Activated CD4-positive, alpha-beta T cell treated with anti-CD3 and anti-CD28 coated beads, Interleukin-2, amount 10 ng/mL, durations not matched to agents 7 days and 5 days (primary cell): ENCODE measurements around the gene MRPL9. TPM values are rescaled to one million over a fixed set of nuclear protein-coding genes. Genes with fewer than 3 reads are reported as not detected.

Experiments used
- CTCF ChIA-PET: fragments of 350-600 bp; sonication (Branson Sonifier 250); formaldehyde crosslinking; loops from one replicate; lab custom pipeline; 2021; ENCODE audit warnings: antibody characterized with exemption; lab: Charles Lee
- POLR2A ChIA-PET: fragments of 350-600 bp; sonication (Branson Sonifier 250); formaldehyde crosslinking; loops from one replicate; lab custom pipeline; 2021; ENCODE audit warnings: antibody characterized with exemption; lab: Charles Lee
- DNase-seq: peaks from one replicate; pipeline ENCODE4 v3.0.0-alpha.2; 2020
- H3K27ac Mint-ChIP-seq: one replicate; pipeline ENCODE4 v1.8.0; 2021; ENCODE audit warnings: mild to moderate bottlenecking, moderate library complexity, mixed read lengths
- H3K27me3 Mint-ChIP-seq: one replicate; pipeline ENCODE4 v1.8.0; 2021; ENCODE audit warnings: mixed read lengths
- H3K36me3 Mint-ChIP-seq: one replicate; pipeline ENCODE4 v1.8.0; 2021; ENCODE audit warnings: low read depth, mixed read lengths
- H3K4me1 Mint-ChIP-seq: one replicate; pipeline ENCODE4 v1.8.0; 2021; ENCODE audit warnings: mixed read lengths
- H3K4me3 Mint-ChIP-seq: one replicate; pipeline ENCODE4 v1.8.0; 2021; ENCODE audit warnings: mild to moderate bottlenecking, moderate library complexity, mixed read lengths
- H3K9me3 Mint-ChIP-seq: one replicate; pipeline ENCODE4 v1.8.0; 2021; ENCODE audit warnings: mixed read lengths
- total RNA-seq, 2 experiments: library from RNA; stranded (reverse); gene quantifications; one replicate each; pipeline ENCODE4 v1.2.3, GENCODE V29; 2021

MRPL9 gene
- total RNA-seq = 100 to 1,000 TPM; 110 to 117 TPM

DNA sequence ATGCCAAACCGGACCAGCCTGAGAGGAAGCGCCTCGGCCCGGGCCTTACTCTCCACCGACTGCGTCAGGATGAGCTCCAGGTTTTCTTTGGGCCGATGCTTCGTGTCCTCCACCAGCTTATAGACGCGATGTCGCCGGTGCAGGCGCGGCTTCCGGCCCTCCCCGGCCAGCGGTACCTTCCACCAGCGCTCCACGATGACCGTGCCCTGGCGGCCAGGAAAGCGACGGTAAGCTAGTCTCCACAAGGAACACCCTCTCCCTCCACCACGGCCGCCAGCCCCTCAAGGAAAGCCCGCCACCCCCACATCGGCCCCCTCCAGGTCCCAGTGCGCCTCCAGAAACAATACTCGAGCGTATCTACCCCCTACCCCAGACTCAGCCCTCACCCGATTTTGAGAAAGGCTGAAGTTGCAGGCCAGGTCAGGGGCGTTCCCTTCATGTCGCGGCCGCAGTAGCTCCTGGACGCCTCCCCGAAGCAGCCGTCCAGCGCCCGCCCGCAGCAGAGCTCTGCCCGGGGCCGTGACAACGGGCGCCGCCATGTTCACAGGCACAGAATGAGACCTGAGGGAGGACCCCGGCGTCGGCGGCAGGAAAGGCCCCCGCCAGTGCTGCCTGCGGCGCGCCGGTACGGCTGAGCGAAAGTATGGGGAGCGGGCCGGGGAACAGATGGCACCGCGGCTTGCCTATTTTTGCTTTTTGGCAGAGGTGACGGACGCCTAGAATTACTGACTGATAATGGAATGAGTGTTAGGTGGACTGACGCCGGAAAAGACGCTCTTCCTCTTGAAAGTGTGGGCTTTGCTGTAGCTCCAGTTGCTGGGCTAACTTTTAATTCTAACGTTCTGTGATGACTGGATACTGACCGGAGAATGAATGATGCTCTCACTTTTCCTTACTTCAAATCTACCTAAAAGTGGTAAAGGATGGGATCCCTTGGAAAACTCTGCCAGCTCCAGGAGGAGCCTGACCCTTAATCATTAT is at the start of gene MRPL9:
MRPL9 (minus strand) TSS at position 556 of the 981 bp plus-strand sequence; CDS start at position 539, 17 bp downstream.
- H3K4me1 Mint-ChIP-seq = peaks cover 41% of the 10 kb centered on the region
- H3K27ac Mint-ChIP-seq = peak within 1 kb of the TSS; percentile 97
- H3K4me3 Mint-ChIP-seq = peak within 1 kb of the TSS; percentile 87
- DNase-seq = peak; percentile 88
- ChIA-PET CTCF (interaction anchor here (0.6 to 1.8 kb wide), 10 partner anchors 9 to 221 kb away, joined by 3 to 8 read pairs (median 3); no protein-coding TSS in a partner anchor), POLR2A (interaction anchor here (0.6 kb wide), 2 partner anchors 94 to 283 kb away, joined by 3 read pairs; no protein-coding TSS in a partner anchor)
- no peaks in the 10 kb centered on the region for H3K27me3 Mint-ChIP-seq
- H3K36me3 Mint-ChIP-seq = peaks cover 21% of the 10 kb centered on the region
- no peaks in the 10 kb centered on the region for H3K9me3 Mint-ChIP-seq

DNA sequence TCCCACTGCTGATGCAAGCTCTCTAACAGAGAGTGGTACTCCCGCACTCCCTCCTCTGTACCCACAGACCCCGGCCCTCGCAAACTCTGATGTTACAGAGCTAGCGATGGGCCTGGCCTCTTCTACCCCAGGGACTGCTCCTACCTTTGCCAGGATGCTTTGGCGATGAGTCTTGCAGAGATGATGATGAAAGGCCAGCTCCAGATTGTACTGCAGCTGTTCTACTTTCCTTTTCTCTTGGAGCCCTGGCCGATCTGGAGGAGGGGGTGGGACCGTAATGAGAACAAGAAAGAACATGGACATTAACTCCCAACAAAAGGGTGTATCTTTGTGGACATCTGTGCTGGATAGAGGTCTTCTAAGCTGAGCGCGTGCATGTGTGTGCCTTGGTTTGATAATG is 47.9 kb upstream of the MRPL9 start:
- CTCF ChIA-PET = interaction anchor here (0.8 to 2.2 kb wide), 4 partner anchors 8 to 19 kb away, joined by 3 to 10 read pairs (median 4); no protein-coding TSS in a partner anchor
- POLR2A ChIA-PET = no interaction called here
- Mint-ChIP-seq H3K36me3 (no peaks in the 10 kb centered on the region), H3K9me3 (no peaks in the 10 kb centered on the region), H3K27me3 (no peaks in the 10 kb centered on the region), H3K4me3 (no peak overlapping the region), H3K27ac (no peak overlapping the region), H3K4me1 (peaks cover 23% of the 10 kb centered on the region)
- DNase-seq = no peak

- POLR2A ChIA-PET = no interaction called here
- CTCF ChIA-PET = interaction anchor here (0.7 to 3.7 kb wide), 3 partner anchors 10 to 141 kb away, joined by 3 to 17 read pairs (median 5); no protein-coding TSS in a partner anchor
Measured at GRCh38 chr1:151809985-151810556, 46.8 kb upstream of the MRPL9 start.

GRCh38 chr1:151809290-151809984 is 46.1 kb upstream of the MRPL9 start:
- Mint-ChIP-seq H3K4me1 (peaks cover 7% of the 10 kb centered on the region), H3K9me3 (no peaks in the 10 kb centered on the region), H3K27ac (peak overlapping the region; percentile 19), H3K4me3 (no peak overlapping the region), H3K27me3 (no peaks in the 10 kb centered on the region), H3K36me3 (no peaks in the 10 kb centered on the region)
- DNase-seq = no peak
- ChIA-PET CTCF (interaction anchor here (1.0 to 3.7 kb wide), 3 partner anchors 9 to 27 kb away, joined by 3 to 17 read pairs (median 5); no protein-coding TSS in a partner anchor), POLR2A (no interaction called here)

More at GRCh38 chr1:151809985-151810556, 46.8 kb upstream of the MRPL9 start:
- DNase-seq = no peak
- Mint-ChIP-seq H3K27me3 (no peaks in the 10 kb centered on the region), H3K36me3 (no peaks in the 10 kb centered on the region), H3K4me1 (peaks cover 12% of the 10 kb centered on the region), H3K4me3 (no peak overlapping the region), H3K9me3 (no peaks in the 10 kb centered on the region), H3K27ac (no peak overlapping the region)

DNA sequence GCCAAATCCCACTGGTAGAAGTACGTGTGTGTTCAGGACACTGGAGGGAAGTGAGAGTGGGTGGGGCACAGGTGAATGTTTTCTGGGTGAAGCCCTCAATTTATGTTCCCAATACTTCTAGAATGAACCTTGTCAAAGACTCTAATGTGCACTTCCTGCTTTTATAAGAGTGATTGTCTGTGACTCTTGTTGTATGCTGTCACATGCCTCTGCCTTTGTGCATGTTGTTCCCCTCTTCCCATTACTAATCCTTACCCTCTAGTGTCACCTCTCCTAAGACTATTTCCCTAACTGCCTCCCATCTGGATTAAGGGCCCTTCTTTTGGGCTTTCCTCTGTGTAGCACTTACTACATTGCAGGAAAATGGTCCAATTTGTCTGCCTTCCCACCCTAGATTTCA is 44.5 kb upstream of the MRPL9 start:
- no peak for DNase-seq
- no peaks in the 10 kb centered on the region for H3K27me3 Mint-ChIP-seq
- ChIA-PET CTCF (interaction anchor here (1.2 to 3.7 kb wide), 2 partner anchors 13 to 46 kb away, joined by 3 to 17 read pairs; no protein-coding TSS in a partner anchor), POLR2A (no interaction called here)
- H3K4me1 Mint-ChIP-seq = peaks cover 4% of the 10 kb centered on the region
- H3K4me3 Mint-ChIP-seq = no peak overlapping the region
- H3K27ac Mint-ChIP-seq = no peak overlapping the region
- H3K36me3 Mint-ChIP-seq = no peaks in the 10 kb centered on the region
- H3K9me3 Mint-ChIP-seq = no peaks in the 10 kb centered on the region

DNA sequence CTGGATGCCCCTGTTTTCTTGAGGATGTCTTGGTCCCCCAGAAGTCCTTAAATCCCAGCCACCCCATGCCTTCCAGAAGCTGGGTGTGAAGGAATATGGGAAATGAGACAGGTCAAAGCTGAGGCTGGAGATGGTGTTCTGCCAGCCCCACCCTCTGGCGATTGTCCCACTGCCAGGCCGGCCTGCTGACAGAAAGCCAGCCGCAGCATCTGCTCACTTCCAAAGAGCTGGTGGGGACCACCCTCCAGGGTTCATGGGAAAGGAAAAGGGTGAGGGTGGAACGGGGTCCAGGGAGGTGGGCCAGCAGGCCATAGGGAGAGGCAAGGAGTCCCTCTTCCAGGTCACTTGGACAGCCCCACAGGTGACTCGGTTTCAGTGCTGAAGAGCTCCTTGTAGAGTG is 43.8 kb upstream of the MRPL9 start:
- DNase-seq = no peak
- Mint-ChIP-seq H3K36me3 (no peaks in the 10 kb centered on the region), H3K9me3 (no peaks in the 10 kb centered on the region), H3K4me1 (no peaks in the 10 kb centered on the region), H3K27me3 (no peaks in the 10 kb centered on the region), H3K27ac (no peak overlapping the region), H3K4me3 (no peak overlapping the region)
- ChIA-PET POLR2A (no interaction called here), CTCF (interaction anchor here (0.9 to 3.7 kb wide), 2 partner anchors 9 to 14 kb away, joined by 3 to 17 read pairs; no protein-coding TSS in a partner anchor)

DNA sequence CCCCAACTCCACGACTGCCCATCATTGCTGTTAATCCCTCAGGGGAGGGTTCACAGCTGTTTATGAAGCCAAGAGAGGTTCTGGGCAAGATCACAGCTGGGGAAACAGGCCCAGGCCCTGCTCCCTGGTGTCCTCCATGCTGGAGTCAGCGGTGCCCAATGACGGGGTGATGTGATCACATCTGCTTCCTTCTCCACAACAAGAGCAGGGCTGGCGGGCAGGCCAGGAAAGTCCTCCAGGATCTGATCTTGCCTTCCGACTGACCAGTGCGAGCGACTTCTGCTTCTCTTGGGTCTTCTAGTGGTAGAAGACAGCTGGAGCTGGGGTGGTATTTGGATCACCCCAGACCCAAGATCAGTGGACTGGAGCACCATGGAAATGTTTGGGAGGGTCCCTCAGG is 42.9 kb upstream of the MRPL9 start:
- ChIA-PET POLR2A (no interaction called here), CTCF (no interaction called here)
- H3K9me3 Mint-ChIP-seq = no peaks in the 10 kb centered on the region
- no peaks in the 10 kb centered on the region for H3K4me1 Mint-ChIP-seq
- H3K4me3 Mint-ChIP-seq = no peak overlapping the region
- H3K27ac Mint-ChIP-seq = no peak overlapping the region
- H3K27me3 Mint-ChIP-seq = no peaks in the 10 kb centered on the region
- H3K36me3 Mint-ChIP-seq = no peaks in the 10 kb centered on the region
- DNase-seq = no peak

GRCh38 chr1:151805066-151805820 is 41.9 kb upstream of the MRPL9 start, which contains the start of gene LINGO4:
Gene LINGO4 (minus strand): TSS chr1:151805419. CDS start chr1:151802704, 2,715 bp downstream.
- Mint-ChIP-seq H3K27ac (peak within 1 kb of the TSS; percentile 43), H3K4me3 (no peak within 1 kb of the TSS), H3K36me3 (no peaks in the 10 kb centered on the region), H3K4me1 (peaks cover 5% of the 10 kb centered on the region), H3K9me3 (no peaks in the 10 kb centered on the region), H3K27me3 (no peaks in the 10 kb centered on the region)
- no peak for DNase-seq
- CTCF ChIA-PET = interaction anchor here (0.5 kb wide), 1 partner anchor 115 kb away, joined by 4 read pairs; no protein-coding TSS in a partner anchor
- POLR2A ChIA-PET = no interaction called here

GRCh38 chr1:151803915-151804314 is 40.6 kb upstream of the MRPL9 start:
- ChIA-PET POLR2A (no interaction called here), CTCF (interaction anchor here (0.8 to 1.2 kb wide), 4 partner anchors 7 to 33 kb away, joined by 3 read pairs; no protein-coding TSS in a partner anchor)
- Mint-ChIP-seq H3K27me3 (no peaks in the 10 kb centered on the region), H3K36me3 (no peaks in the 10 kb centered on the region), H3K9me3 (no peaks in the 10 kb centered on the region), H3K4me3 (no peak overlapping the region), H3K27ac (no peak overlapping the region), H3K4me1 (peaks cover 9% of the 10 kb centered on the region)
- no peak for DNase-seq

DNA sequence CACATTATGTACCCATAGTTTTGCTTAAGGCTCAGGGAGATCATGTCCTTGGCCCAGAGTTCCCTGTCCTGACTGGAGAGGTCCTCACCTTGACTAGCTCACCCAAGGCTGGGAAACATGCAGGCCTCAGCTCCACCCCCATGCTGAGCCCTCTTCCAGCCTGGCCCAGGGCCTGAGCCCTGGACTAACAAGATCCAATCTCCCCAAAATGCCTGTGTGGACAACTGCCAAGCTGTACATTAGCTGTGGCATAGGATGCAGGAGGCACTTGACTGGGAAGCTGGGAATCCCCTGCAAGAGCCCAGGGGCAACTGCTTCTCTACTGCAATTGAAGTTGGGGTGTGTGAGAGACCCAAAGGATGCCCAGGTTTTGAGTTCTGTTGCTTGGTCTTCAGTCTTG is 39.9 kb upstream of the MRPL9 start:
- Mint-ChIP-seq H3K4me3 (no peak overlapping the region), H3K27ac (no peak overlapping the region), H3K9me3 (no peaks in the 10 kb centered on the region), H3K4me1 (peaks cover 9% of the 10 kb centered on the region), H3K36me3 (no peaks in the 10 kb centered on the region), H3K27me3 (no peaks in the 10 kb centered on the region)
- no peak for DNase-seq
- CTCF ChIA-PET = interaction anchor here (1.0 to 1.2 kb wide), 5 partner anchors 8 to 40 kb away, joined by 3 read pairs; partner anchors contain the start of gene MRPL9
- POLR2A ChIA-PET = no interaction called here

DNA sequence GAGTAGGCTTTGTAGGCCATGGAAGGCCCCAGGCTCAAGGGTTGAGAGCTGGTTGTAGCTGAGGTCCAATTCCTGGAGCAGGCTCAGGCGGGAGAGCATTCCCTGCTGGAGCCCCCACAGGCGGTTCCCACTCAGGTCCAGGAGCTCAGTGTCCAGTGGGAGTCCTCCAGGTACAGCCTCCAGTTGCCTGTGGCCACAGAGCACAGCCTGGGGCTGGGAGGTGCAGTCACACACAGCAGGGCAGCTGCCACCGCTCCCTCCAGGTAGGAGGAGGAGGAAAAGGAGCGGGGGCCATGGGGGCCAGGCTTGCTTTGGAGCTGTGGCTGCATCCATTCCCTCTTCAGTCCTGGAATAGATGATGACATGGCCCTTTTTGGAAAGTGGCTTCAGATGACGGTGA is 39.1 kb upstream of the MRPL9 start:
- H3K27me3 Mint-ChIP-seq = no peaks in the 10 kb centered on the region
- CTCF ChIA-PET = interaction anchor here (1.0 to 2.0 kb wide), 5 partner anchors 13 to 39 kb away, joined by 3 to 4 read pairs (median 3); partner anchors contain the start of genes MRPL9 and TDRKH
- POLR2A ChIA-PET = no interaction called here
- no peak overlapping the region for H3K4me3 Mint-ChIP-seq
- H3K27ac Mint-ChIP-seq = no peak overlapping the region
- no peaks in the 10 kb centered on the region for H3K9me3 Mint-ChIP-seq
- no peak for DNase-seq
- no peaks in the 10 kb centered on the region for H3K36me3 Mint-ChIP-seq
- H3K4me1 Mint-ChIP-seq = peaks cover 9% of the 10 kb centered on the region
